ENCODE measurements around the gene INTS15.

- TF ChIP-seq EP300 (IDR thresholded peaks at IDR 0.05) (no peak), POLR2A (IDR thresholded peaks at IDR 0.05) (no peak)
These were observed 36.3 kb upstream of the INTS15 start for GRCh38 chr7:6553448-6554044.
